NCI-H510A treated with DMSO at 0.1 percent for 48 hours (cell line): ENCODE data around the gene CLDN3.
A peak's percentile ranks its signal among the peaks of the same experiment; 100 is the strongest.
"Not testable (repeated sequence)": the region's sequence is repeated elsewhere in the genome, so short reads cannot be mapped to it uniquely, and the experiment has no call there.

Experiments
- DNase-seq: peaks from one replicate; lab custom pipeline; 2025; lab: John Stamatoyannopoulos, UW

Gene CLDN3

DNA sequence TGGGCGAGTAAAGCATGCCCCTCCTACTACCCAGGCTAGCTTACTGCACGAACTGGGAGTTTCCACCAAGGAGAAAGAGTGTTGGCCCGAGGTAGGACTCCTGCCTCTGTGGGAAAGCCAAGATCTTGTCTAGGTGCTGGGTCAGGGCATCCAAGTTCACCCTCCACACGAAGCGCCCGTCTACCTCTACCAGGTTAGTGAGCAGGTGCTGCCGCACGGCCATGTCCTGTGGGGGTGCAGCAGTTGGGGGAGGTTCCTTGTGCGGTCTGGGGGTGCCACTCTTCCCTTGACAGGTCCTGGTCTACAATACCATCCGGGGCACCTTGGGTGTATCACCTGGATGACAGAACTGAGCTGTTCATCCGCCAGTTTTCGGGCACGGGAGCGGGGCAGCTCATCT, 33.2 kb downstream of the CLDN3 start:
- no peak for DNase-seq

GRCh38 chr7:73735528-73735905, 34.6 kb downstream of the CLDN3 start:
- DNase-seq: no peak

- DNase-seq: peak; percentile 90
These were observed 35.2 kb downstream of the CLDN3 start for GRCh38 chr7:73734619-73735527.

- DNase-seq: no peak
These were observed 37.7 kb downstream of the CLDN3 start for GRCh38 chr7:73732397-73732796.

- DNase-seq: no peak
These were observed 39.6 kb downstream of the CLDN3 start for GRCh38 chr7:73730485-73730884.

DNA sequence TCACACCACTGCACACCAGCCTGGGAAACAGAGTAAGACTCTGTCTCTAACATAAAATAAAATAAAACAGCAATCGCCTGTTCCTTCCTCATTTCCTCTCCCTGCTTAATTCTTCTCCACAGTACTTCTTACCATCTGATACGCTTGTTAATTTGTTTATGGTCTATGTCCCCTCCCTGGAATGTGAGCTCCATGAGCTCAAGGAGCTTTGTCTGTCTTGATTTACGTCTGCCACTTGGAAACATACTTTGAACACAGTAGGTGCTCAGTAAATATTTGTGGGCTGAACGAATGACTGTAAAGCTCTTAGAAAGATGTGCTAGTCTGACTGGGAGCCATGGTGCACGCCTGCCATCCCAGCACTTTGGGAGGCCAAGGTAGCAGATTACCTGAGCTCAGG, 41.5 kb downstream of the CLDN3 start:
- DNase-seq: no peak

DNA sequence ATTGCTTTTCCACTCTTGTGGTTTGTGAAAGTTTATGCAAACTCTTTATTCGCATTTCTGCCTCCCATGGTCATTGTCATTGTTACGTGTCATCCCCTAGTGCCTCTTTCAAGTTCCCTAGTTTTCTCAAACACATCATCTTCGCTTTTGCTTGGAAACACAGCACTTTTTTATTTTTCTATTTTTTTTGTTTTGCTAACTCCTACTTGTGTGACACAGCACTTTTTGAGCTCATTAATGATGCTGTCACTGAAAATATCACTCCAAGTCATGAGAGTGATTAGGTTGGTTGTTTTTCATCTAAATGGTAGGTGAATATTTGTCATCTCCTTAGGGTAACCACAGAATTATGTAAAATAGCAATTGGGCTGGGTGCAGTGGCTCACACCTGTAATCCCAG, 42.1 kb downstream of the CLDN3 start:
- no peak for DNase-seq

DNA sequence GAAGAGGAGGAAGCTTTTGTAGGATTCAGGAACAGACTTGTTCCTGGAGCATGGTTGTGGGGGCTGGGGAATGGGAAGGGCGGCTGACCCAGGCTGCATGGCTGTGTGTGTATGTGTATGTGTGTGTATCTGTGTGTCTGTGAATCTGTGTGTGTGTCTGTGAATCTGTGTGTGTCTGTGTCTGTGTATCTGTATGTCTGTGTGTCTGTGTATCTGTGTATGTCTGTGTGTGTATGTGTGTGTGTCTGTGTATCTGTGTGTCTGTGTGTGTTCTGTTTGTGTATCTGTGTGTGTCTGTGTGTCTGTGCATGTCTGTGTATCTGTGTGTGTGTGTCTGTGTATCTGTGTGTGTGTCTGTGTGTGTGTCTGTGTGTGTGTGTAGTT, 44.0 kb downstream of the CLDN3 start:
- DNase-seq: no peak

DNA sequence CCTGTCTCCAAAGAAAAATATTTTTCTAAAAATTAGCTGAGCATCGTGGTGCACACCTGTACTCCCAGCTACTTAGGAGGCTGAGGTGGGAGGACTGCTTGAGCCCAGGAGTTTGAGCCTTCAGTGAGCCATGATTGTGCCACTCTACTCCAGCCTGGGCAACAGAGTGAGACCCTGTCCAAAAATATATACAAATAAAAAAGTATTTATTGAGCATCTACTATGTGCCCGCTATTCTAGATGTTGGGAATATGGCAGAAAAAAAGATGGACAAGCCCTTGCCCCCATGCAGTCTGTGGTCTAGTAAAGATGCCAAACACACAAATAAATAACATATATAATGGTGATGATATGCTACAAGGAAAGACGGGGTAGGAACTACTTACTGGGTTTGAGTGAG, 46.3 kb downstream of the CLDN3 start:
- DNase-seq: no peak

- no peak for DNase-seq
These were observed 47.3 kb downstream of the CLDN3 start for GRCh38 chr7:73722785-73723184.

DNA sequence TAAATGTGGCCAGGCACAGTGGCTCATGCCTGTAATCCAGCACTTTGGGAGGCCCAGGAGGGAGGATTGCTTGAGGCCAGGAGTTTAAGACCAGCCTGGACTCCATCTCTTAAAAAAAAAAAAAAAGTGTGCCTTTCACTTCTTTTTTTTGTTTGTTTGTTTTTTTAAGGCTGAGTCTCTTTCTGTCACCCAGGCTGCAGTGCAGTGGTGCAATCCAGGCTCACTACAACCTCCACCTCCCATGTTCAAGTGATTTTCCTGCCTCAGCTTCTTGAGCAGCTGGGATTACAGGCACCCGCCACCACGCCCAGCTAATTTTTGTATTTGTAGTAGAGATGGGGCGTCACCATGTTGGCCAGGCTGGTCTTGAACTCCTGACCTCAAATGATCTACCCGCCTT, 47.9 kb downstream of the CLDN3 start:
- not testable (repeated sequence) for DNase-seq

DNA sequence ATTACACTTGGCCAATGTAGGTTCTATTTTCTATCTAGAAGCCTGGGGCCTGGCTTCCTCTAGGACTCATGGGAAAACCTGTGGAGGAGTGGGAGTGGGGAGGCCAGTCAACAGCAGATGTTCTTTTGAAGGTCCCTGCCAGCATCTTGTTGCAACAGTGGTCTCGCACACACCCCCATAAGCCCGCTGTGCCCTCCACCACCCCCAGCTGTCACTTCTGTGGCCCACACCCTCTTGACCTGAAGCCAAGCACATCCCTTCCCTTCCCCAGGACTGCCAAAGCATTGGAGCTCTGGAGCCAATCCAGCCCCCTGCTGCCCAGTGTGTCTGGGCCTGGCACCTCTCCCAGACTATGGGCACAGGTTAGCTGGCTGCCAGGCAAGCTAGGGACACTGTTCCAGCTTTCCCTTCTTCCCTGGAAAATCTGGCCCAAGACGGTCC, 48.7 kb downstream of the CLDN3 start:
- no peak for DNase-seq

DNA sequence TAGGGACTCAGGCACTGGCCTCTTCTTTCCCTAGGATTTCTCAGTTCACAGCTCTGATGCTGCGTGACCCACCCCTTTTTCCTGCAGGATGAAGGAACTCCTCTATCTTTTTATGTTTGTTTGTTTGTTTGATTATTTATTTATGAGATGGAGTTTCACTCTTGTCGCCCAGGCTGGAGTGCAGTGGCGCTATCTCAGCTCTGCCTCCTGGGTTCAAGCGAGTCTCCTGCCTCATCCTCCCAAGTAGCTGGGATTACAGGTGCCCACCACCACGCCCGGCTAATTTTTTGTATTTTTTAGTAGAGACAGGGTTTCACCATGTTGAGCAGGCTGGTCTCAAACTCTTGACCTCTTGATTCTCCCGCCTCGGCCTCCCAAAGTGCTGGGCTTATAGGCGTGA, 49.6 kb downstream of the CLDN3 start:
- not testable (repeated sequence) for DNase-seq

- no peak for DNase-seq
These were observed 50.3 kb downstream of the CLDN3 start for GRCh38 chr7:73719806-73720169.
